ENCODE data around the gene ARL3.

Gene ARL3

GRCh38 chr10:102649797-102650654 is 64.2 kb downstream of the ARL3 start:
- peaks cover 23% of the 10 kb centered on the region for H3K36me3 Mint-ChIP-seq (ENCODE audit: low read depth)
- H3K4me3 Mint-ChIP-seq: peak overlapping the region; percentile 3
- H3K4me1 Mint-ChIP-seq (ENCODE audit: low read depth): peaks cover 61% of the 10 kb centered on the region
- peak overlapping the region; percentile 58 for H3K27ac Mint-ChIP-seq
- no peaks in the 10 kb centered on the region for H3K27me3 Mint-ChIP-seq (ENCODE audit: low read depth)
- no peaks in the 10 kb centered on the region for H3K9me3 Mint-ChIP-seq

- H3K4me3 Mint-ChIP-seq: peak overlapping the region; percentile 95
- peak overlapping the region; percentile 64 for H3K27ac Mint-ChIP-seq
- H3K9me3 Mint-ChIP-seq: no peaks in the 10 kb centered on the region
- no peaks in the 10 kb centered on the region for H3K27me3 Mint-ChIP-seq (ENCODE audit: low read depth)
- H3K36me3 Mint-ChIP-seq (ENCODE audit: low read depth): peaks cover 25% of the 10 kb centered on the region
- peaks cover 61% of the 10 kb centered on the region for H3K4me1 Mint-ChIP-seq (ENCODE audit: low read depth)
These were observed 65.1 kb downstream of the ARL3 start for GRCh38 chr10:102648889-102649796.

- Mint-ChIP-seq H3K27ac (peak overlapping the region; percentile 98), H3K36me3 (ENCODE audit: low read depth) (peaks cover 25% of the 10 kb centered on the region), H3K9me3 (no peaks in the 10 kb centered on the region), H3K27me3 (ENCODE audit: low read depth) (no peaks in the 10 kb centered on the region), H3K4me1 (ENCODE audit: low read depth) (peaks cover 56% of the 10 kb centered on the region), H3K4me3 (peak overlapping the region; percentile 95)
These were observed 65.8 kb downstream of the ARL3 start for GRCh38 chr10:102648269-102648888.

GRCh38 chr10:102647443-102648268 is 66.5 kb downstream of the ARL3 start:
- H3K9me3 Mint-ChIP-seq: no peaks in the 10 kb centered on the region
- H3K4me1 Mint-ChIP-seq (ENCODE audit: low read depth): peaks cover 49% of the 10 kb centered on the region
- peak overlapping the region; percentile 98 for H3K27ac Mint-ChIP-seq
- peaks cover 23% of the 10 kb centered on the region for H3K36me3 Mint-ChIP-seq (ENCODE audit: low read depth)
- H3K4me3 Mint-ChIP-seq: peak overlapping the region; percentile 95
- H3K27me3 Mint-ChIP-seq (ENCODE audit: low read depth): no peaks in the 10 kb centered on the region

- H3K4me1 Mint-ChIP-seq (ENCODE audit: low read depth): peaks cover 43% of the 10 kb centered on the region
- H3K27ac Mint-ChIP-seq: peak overlapping the region; percentile 98
- H3K4me3 Mint-ChIP-seq: peak overlapping the region; percentile 95
- peaks cover 17% of the 10 kb centered on the region for H3K36me3 Mint-ChIP-seq (ENCODE audit: low read depth)
- no peaks in the 10 kb centered on the region for H3K9me3 Mint-ChIP-seq
- no peaks in the 10 kb centered on the region for H3K27me3 Mint-ChIP-seq (ENCODE audit: low read depth)
These were observed 67.4 kb downstream of the ARL3 start for GRCh38 chr10:102646610-102647442.

- Mint-ChIP-seq H3K4me1 (ENCODE audit: low read depth) (peaks cover 40% of the 10 kb centered on the region), H3K9me3 (no peaks in the 10 kb centered on the region), H3K27me3 (ENCODE audit: low read depth) (no peaks in the 10 kb centered on the region), H3K36me3 (ENCODE audit: low read depth) (peaks cover 17% of the 10 kb centered on the region), H3K27ac (peak overlapping the region; percentile 98), H3K4me3 (peak overlapping the region; percentile 95)
These were observed 68.2 kb downstream of the ARL3 start for GRCh38 chr10:102645741-102646609.

- no peaks in the 10 kb centered on the region for H3K27me3 Mint-ChIP-seq (ENCODE audit: low read depth)
- peak overlapping the region; percentile 95 for H3K4me3 Mint-ChIP-seq
- H3K36me3 Mint-ChIP-seq (ENCODE audit: low read depth): peaks cover 17% of the 10 kb centered on the region
- H3K4me1 Mint-ChIP-seq (ENCODE audit: low read depth): peaks cover 36% of the 10 kb centered on the region
- peak overlapping the region; percentile 98 for H3K27ac Mint-ChIP-seq
- no peaks in the 10 kb centered on the region for H3K9me3 Mint-ChIP-seq
These were observed 68.8 kb downstream of the ARL3 start for GRCh38 chr10:102645388-102645740.

GRCh38 chr10:102644646-102645387 is 69.4 kb downstream of the ARL3 start:
- peak overlapping the region; percentile 95 for H3K4me3 Mint-ChIP-seq
- no peaks in the 10 kb centered on the region for H3K27me3 Mint-ChIP-seq (ENCODE audit: low read depth)
- H3K36me3 Mint-ChIP-seq (ENCODE audit: low read depth): peaks cover 17% of the 10 kb centered on the region
- H3K27ac Mint-ChIP-seq: peak overlapping the region; percentile 98
- no peaks in the 10 kb centered on the region for H3K9me3 Mint-ChIP-seq
- peaks cover 35% of the 10 kb centered on the region for H3K4me1 Mint-ChIP-seq (ENCODE audit: low read depth)

GRCh38 chr10:102644066-102644645 is 70.0 kb downstream of the ARL3 start, which contains the start of gene TRIM8:
Gene TRIM8, plus strand, starts transcription at chr10:102644479. Its CDS starts 139 bp downstream, at chr10:102644618.
- peaks cover 33% of the 10 kb centered on the region for H3K4me1 Mint-ChIP-seq (ENCODE audit: low read depth)
- peak within 1 kb of the TSS; percentile 98 for H3K27ac Mint-ChIP-seq
- H3K4me3 Mint-ChIP-seq: peak within 1 kb of the TSS; percentile 95
- H3K27me3 Mint-ChIP-seq (ENCODE audit: low read depth): no peaks in the 10 kb centered on the region
- H3K36me3 Mint-ChIP-seq (ENCODE audit: low read depth): peaks cover 17% of the 10 kb centered on the region
- H3K9me3 Mint-ChIP-seq: no peaks in the 10 kb centered on the region

GRCh38 chr10:102643336-102644065 is 70.7 kb downstream of the ARL3 start:
- peaks cover 14% of the 10 kb centered on the region for H3K36me3 Mint-ChIP-seq (ENCODE audit: low read depth)

GRCh38 chr10:102642736-102643335 is 71.4 kb downstream of the ARL3 start:
- Mint-ChIP-seq H3K27me3 (ENCODE audit: low read depth) (no peaks in the 10 kb centered on the region), H3K4me1 (ENCODE audit: low read depth) (peaks cover 20% of the 10 kb centered on the region), H3K27ac (peak overlapping the region; percentile 86), H3K9me3 (no peaks in the 10 kb centered on the region), H3K36me3 (ENCODE audit: low read depth) (peaks cover 14% of the 10 kb centered on the region), H3K4me3 (peak overlapping the region; percentile 87)

More at GRCh38 chr10:102643336-102644065, 70.7 kb downstream of the ARL3 start:
- H3K4me3 Mint-ChIP-seq: peak overlapping the region; percentile 87
- peaks cover 26% of the 10 kb centered on the region for H3K4me1 Mint-ChIP-seq (ENCODE audit: low read depth)
- H3K27me3 Mint-ChIP-seq (ENCODE audit: low read depth): no peaks in the 10 kb centered on the region
- H3K27ac Mint-ChIP-seq: peak overlapping the region; percentile 86
- no peaks in the 10 kb centered on the region for H3K9me3 Mint-ChIP-seq
